Peyer's patch (tissue), 4 donors: ENCODE data around the gene PSMB3. TPM values are rescaled to one million over a fixed set of nuclear protein-coding genes. Genes with fewer than 3 reads are reported as not detected.

Source experiments
- DNase-seq, 3 donors: peaks; one replicate each; pipeline ENCODE4 v3.0.0-alpha.2; 2017 to 2019
- H3K27ac ChIP-seq, 4 donors: fragments of 200-600 bp; sonication (generic); one replicate each; pipeline ENCODE4 v1.5.1; 2016 to 2019
- H3K27me3 ChIP-seq, 2 donors: fragments of 200-600 bp; sonication (generic); one replicate each; pipeline ENCODE4 v1.5.1; 2019
- H3K36me3 ChIP-seq, 3 donors: fragments of 200-600 bp; sonication (generic); one replicate each; pipeline ENCODE4 v1.5.1; 2016 to 2019
- H3K4me1 ChIP-seq, 4 donors: fragments of 200-600 bp; sonication (generic); one replicate each; pipeline ENCODE4 v1.5.1; 2016 to 2019
- H3K4me3 ChIP-seq, 4 donors: fragments of 200-600 bp; sonication (generic); 1 replicate in 3 of 4; 2 replicates in 1 of 4; pipeline ENCODE4 v1.5.1; 2016 to 2019; ENCODE audit warnings: mild to moderate bottlenecking in 1 of 4
- H3K9me3 ChIP-seq, 4 donors: fragments of 200-600 bp; sonication (generic); one replicate each; pipeline ENCODE4 v1.5.1; 2016 to 2019; ENCODE audit warnings: mild to moderate bottlenecking in 1 of 4
- CTCF ChIP-seq, 6 experiments: fragments of 450-650 bp in 4 of 6; fragments of 200-600 bp in 2 of 6; sonication (generic) in 1 of 6; IDR thresholded peaks; one replicate each; pipeline ENCODE4 v1.5.1; 2017 to 2019; ENCODE audit warnings: antibody characterized with exemption in 6 of 6, mild to moderate bottlenecking in 3 of 6, moderate library complexity in 1 of 6
- POLR2A ChIP-seq, 2 donors: fragments of 450-650 bp; IDR thresholded peaks; one replicate each; pipeline ENCODE4 v1.5.1; 2017; ENCODE audit warnings: antibody characterized with exemption in 2 of 2, mild to moderate bottlenecking in 2 of 2, moderate library complexity in 2 of 2
- total RNA-seq, 4 donors: library from RNA; depleted of rRNA; stranded (reverse); fragments of >200 nt; gene quantifications; one replicate each; pipeline ENCODE4 v1.1.0, GENCODE V29; 2016

The PSMB3 gene
- total RNA-seq, 4 donors from 2014 or later: 106 to 165 (median 109) TPM

GRCh38 chr17:38731526-38732294, 20.8 kb upstream of the PSMB3 start:
- TF ChIP-seq POLR2A (IDR thresholded peaks at IDR 0.05) (no peak), CTCF (IDR thresholded peaks at IDR 0.05) (no peak)
- no peaks in the 10 kb centered on the region for H3K27me3 ChIP-seq
- H3K9me3 ChIP-seq: no peaks in the 10 kb centered on the region
- peak overlapping the region in 3 of 4 donors; percentile 84 to 96 (median 88) for H3K4me3 ChIP-seq
- peaks cover 12 to 66% (median 32%) of the 10 kb centered on the region in 4 donors for H3K4me1 ChIP-seq
- no peak for DNase-seq
- peak overlapping the region; percentile 91 to 99 (median 96) for H3K27ac ChIP-seq
- H3K36me3 ChIP-seq: peaks cover 0 to 14% (median 0%) of the 10 kb centered on the region in 3 donors

DNA sequence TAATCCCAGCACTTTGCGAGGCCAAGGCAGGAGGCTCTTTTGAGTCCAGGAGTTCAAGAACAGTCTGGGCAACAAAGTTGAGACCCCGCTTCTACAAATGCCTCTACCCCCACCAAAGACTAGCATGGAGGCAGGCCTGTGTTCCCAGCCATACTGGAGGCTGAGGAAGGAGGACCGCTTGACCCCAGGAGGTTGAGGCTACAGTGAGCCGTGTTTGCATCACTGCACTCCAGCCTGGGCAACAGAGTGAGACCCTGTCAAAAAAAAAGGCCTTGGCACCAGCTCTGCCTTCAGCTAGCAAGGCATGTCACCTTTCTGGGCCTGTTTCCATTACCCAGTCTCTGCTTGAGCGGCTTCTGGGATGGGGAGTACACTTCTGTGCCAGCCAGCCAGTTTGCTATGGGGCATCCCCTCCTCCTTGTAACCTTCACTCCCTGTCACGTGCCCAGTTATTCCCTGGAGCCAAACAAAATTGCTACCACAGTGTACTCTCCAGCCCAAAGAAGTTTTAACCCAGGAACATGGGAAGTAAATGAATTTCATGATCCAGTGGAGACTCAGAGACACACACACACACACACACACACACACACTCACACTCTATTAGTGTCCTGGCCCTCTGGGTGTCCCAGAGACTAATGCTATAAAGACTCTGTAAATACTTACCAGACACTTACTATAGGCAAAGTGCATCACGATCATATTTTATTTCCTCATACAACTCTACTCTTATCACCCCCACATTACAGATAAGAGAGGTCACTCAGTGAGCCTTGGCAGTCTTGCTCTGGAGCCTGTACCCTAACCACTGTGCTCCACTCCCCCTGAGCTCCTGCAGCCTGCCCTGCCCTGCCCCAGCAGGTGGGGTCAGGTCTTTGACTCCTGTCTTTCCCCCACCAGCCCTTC, 19.9 kb upstream of the PSMB3 start:
- Histone ChIP-seq H3K36me3 (peaks cover 0 to 19% (median 0%) of the 10 kb centered on the region in 3 donors), H3K27me3 (no peaks in the 10 kb centered on the region), H3K27ac (peak overlapping the region; percentile 91 to 99 (median 96)), H3K9me3 (no peaks in the 10 kb centered on the region), H3K4me3 (peak overlapping the region in 2 of 4 donors; percentile 84 to 96), H3K4me1 (peaks cover 12 to 62% (median 27%) of the 10 kb centered on the region in 4 donors)
- peak; percentile 51 to 64 for TF ChIP-seq POLR2A (IDR thresholded peaks at IDR 0.05)
- TF ChIP-seq CTCF (IDR thresholded peaks at IDR 0.05): peak in 2 of 6 experiments; percentile 1 to 4
- peak in 2 of 3 donors; percentile 71 to 75 for DNase-seq

GRCh38 chr17:38733282-38733981, 19.1 kb upstream of the PSMB3 start:
- Histone ChIP-seq H3K9me3 (no peaks in the 10 kb centered on the region), H3K4me1 (peaks cover 12 to 59% (median 20%) of the 10 kb centered on the region in 4 donors), H3K27me3 (no peaks in the 10 kb centered on the region), H3K36me3 (peaks cover 0 to 25% (median 0%) of the 10 kb centered on the region in 3 donors), H3K27ac (peak overlapping the region in 3 of 4 donors; percentile 78 to 99 (median 97)), H3K4me3 (no peak overlapping the region)
- no peak for TF ChIP-seq POLR2A (IDR thresholded peaks at IDR 0.05)
- TF ChIP-seq CTCF (IDR thresholded peaks at IDR 0.05): peak in 1 of 6 experiments; percentile 0
- peak in 1 of 3 donors; percentile 55 for DNase-seq

- TF ChIP-seq CTCF (IDR thresholded peaks at IDR 0.05) (peak in 5 of 6 experiments; percentile 7 to 25 (median 17)), POLR2A (IDR thresholded peaks at IDR 0.05) (no peak)
- peaks cover 9 to 59% (median 13%) of the 10 kb centered on the region in 4 donors for H3K4me1 ChIP-seq
- H3K27me3 ChIP-seq: no peaks in the 10 kb centered on the region
- no peaks in the 10 kb centered on the region for H3K9me3 ChIP-seq
- no peak overlapping the region for H3K4me3 ChIP-seq
- peak in 2 of 3 donors; percentile 38 to 50 for DNase-seq
- peaks cover 0 to 34% (median 0%) of the 10 kb centered on the region in 3 donors for H3K36me3 ChIP-seq
- peak overlapping the region in 2 of 4 donors; percentile 78 to 99 for H3K27ac ChIP-seq
These were observed 18.3 kb upstream of the PSMB3 start for GRCh38 chr17:38733982-38734973.
